IPS DF 6.9 (cell line): Measurements from ENCODE around the gene KLF16.
"Not testable (repeated sequence)": the region's sequence is repeated elsewhere in the genome, so short reads cannot be mapped to it uniquely, and the experiment has no call there.

Experiments used
- DNase-seq: peaks from one replicate; pipeline ENCODE4 v3.0.0-alpha.2; 2013; ENCODE audit warnings: low read depth, low spot score
- H3K27ac ChIP-seq: one replicate; pipeline ENCODE4 v1.5.1; 2013; ENCODE audit warnings: low read length, control low read depth
- H3K27me3 ChIP-seq: 2 replicates; pipeline ENCODE4 v1.6.1; 2013; ENCODE audit warnings: mild to moderate bottlenecking, low read length; ENCODE audit not compliant: control insufficient read depth, insufficient read depth
- H3K36me3 ChIP-seq: 2 replicates; pipeline ENCODE4 v1.6.1; 2013; ENCODE audit warnings: low read length; ENCODE audit not compliant: control insufficient read depth, insufficient read depth
- H3K4me1 ChIP-seq: 2 replicates; pipeline ENCODE4 v1.6.1; 2013; ENCODE audit warnings: low read length; ENCODE audit not compliant: control insufficient read depth, insufficient read depth
- H3K4me3 ChIP-seq: 2 replicates; pipeline ENCODE4 v1.5.1; 2013; ENCODE audit warnings: mild to moderate bottlenecking, low read length
- H3K9me3 ChIP-seq: 2 replicates; pipeline ENCODE4 v1.6.1; 2013; ENCODE audit warnings: low read length, inconsistent platforms; ENCODE audit not compliant: control insufficient read depth, insufficient read depth
- WGBS: extraction: QIAGEN DNeasy Blood & Tissue Kit; methylation state at CpG from one replicate; pipeline ENCODE4 v1.1.7; 2013; ENCODE audit warnings: mixed read lengths, missing lambda C conversion rate; ENCODE audit not compliant: insufficient read length, insufficient coverage; 5-methylcytosine and 5-hydroxymethylcytosine counted together

Gene KLF16

GRCh38 chr19:1877280-1877660 is 13.9 kb upstream of the KLF16 start:
- not testable (repeated sequence) for H3K4me1 ChIP-seq, H3K27me3 ChIP-seq, H3K4me3 ChIP-seq, DNase-seq, H3K27ac ChIP-seq, H3K9me3 ChIP-seq, H3K36me3 ChIP-seq
- no CpG with 5 or more reads among the region's 47 CpGs for WGBS

- no CpG with 5 or more reads among the region's 53 CpGs for WGBS
- not testable (repeated sequence) for DNase-seq, H3K27me3 ChIP-seq, H3K27ac ChIP-seq, H3K36me3 ChIP-seq, H3K9me3 ChIP-seq, H3K4me1 ChIP-seq
- H3K4me3 ChIP-seq, result peak overlapping the region; percentile 86; the same call in 1 of the 2 replicates
These were observed 13.3 kb upstream of the KLF16 start for GRCh38 chr19:1876496-1877279.

DNA sequence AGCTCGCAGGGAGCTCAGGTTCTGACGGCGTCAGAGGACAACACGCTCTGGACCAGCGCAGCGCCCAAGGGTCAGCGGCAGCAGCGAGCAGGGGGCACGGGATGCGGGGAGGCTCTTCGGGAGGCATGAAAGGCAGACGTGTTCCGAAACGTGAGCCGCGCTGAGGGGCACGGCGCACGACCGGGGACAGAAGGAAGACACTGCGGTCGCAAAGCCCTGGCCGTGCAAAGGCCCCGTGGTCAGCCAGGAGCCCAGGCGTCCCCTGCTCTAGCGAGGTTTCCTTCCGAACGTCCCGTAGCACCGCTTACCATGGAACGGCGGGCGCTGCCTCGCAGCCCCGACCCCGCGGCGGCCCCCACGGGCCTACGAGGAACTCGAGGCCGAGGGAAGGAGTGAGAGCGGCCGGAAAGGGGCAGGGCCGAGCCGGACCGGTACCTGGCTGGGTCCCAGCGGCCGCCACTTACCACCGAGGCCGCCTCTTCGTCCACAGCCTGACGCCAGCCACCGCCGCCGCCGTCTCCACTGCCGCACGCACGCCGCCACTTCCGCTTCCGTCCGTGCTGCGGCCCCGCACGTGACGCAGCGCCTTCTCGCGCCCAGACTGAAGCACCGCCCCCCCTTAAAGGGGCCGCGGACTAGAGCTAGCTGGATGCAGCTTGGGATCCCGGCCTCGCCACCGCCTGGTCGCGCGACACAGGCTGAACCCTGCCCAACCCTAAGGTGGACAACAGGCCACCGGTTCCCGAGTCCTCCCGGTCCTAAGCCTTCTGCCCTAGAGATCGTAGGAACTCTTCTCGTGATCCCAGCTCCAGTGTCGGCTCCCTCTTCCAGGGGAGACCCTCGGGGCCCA is 12.5 kb upstream of the KLF16 start:
- WGBS, result no CpG with 5 or more reads among the region's 87 CpGs
- Histone ChIP-seq H3K4me3 (peak overlapping the region; percentile 86), H3K27ac (no peak overlapping the region), H3K27me3 (no peaks in the 10 kb centered on the region), H3K4me1 (0 out of 2 replicates have a peak, but pooled peaks cover 3% of the 10 kb centered on the region), H3K9me3 (no peaks in the 10 kb centered on the region), H3K36me3 (peaks cover 7% of the 10 kb centered on the region; the same call in 1 of the 2 replicates)
- no peak for DNase-seq

GRCh38 chr19:1875265-1875645 is 11.9 kb upstream of the KLF16 start:
- WGBS, result no CpG with 5 or more reads among the region's 11 CpGs
- not testable (repeated sequence) for H3K27ac ChIP-seq, H3K27me3 ChIP-seq

DNA sequence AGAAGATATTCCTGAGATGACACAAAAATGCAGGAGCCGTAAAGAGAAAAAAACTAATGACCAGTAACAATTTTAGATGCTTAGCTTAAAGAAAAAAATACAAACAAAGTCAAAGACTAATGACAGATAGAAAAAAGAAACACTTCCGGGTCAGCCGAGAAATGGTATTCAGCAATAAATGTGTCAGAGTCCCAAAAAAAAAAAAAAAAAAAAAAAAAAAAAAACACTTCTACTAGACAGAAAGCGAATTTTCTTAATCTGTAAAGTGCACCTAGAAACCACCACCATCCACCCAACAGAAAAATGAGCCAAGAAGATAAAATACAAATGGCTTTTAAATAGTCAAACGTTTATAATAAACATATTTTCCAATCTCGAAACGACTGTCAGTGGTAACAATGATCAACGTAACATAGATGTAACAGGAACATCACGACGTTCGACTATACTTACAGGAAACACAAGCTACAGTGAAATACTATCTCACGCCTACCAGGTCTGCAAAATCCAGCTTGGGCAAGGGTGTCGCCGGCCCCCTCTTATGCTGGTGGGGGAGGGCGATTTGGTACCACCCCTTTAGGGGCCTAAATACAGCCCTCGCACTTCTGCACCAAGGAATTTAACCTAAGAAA is 11.3 kb upstream of the KLF16 start:
- no peak overlapping the region for H3K27ac ChIP-seq
- no peak for DNase-seq
- no CpG with 5 or more reads among the region's 16 CpGs for WGBS

More at GRCh38 chr19:1875265-1875645, 11.9 kb upstream of the KLF16 start:
- H3K9me3 ChIP-seq, H3K36me3 ChIP-seq, H3K4me1 ChIP-seq, DNase-seq: not testable (repeated sequence)
- H3K4me3 ChIP-seq, result peak overlapping the region; percentile 86

DNA sequence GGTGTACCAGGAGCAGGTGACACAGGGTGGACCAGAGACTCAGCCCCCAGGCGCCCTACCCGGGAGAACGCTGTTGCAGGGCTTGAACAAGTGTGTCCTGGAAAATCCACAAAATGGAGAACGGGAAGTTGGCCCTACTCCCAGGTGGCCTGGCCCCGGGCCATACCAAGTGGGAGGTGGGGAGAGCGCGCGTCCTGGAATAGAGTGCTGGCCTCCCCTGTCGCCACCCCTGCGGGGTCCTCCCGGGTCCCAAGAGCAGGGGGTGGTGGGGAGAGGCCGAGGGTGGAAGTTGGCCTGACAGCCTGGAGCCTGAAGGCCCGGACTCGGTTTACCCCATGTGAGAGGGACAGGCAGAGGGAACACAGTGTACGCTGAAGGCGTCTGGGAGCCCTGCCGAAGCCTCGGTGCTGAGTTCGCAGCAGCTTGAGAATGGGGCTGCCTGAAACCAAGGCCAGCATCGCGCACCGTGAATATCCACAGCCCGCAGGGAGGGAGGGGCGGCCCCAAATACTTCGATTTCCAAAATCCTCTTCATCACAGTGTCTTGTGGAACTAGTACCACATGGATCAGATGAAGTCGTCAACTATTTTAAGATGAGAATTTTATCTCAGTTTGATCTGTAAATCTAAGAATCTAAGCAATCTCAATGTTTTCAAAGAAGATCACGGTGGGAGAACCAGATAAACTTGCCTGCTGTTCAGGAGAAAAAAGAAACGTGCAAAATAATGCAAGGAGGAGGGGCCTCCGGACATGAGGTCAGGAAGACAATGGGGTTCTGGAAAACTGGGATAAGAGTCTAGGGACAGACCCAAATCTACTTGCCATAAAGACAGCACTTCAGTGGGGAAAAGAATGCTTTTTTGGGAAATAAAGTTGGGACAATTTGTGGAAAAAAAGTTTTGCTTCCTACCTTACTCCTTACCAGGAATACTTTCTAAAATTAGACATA is 10.4 kb upstream of the KLF16 start:
- no peak overlapping the region for H3K27ac ChIP-seq
- whole genome bisulfite sequencing, result no CpG with 5 or more reads among the region's 29 CpGs
- H3K4me1 ChIP-seq, result 0 out of 2 replicates have a peak, but pooled peaks cover 3% of the 10 kb centered on the region

More for the DNA sequence above, 11.3 kb upstream of the KLF16 start:
- Histone ChIP-seq H3K4me3 (peak overlapping the region; percentile 24; the same call in 1 of the 2 replicates), H3K36me3 (peaks cover 7% of the 10 kb centered on the region; the same call in 1 of the 2 replicates), H3K4me1 (0 out of 2 replicates have a peak, but pooled peaks cover 3% of the 10 kb centered on the region), H3K9me3 (no peaks in the 10 kb centered on the region), H3K27me3 (no peaks in the 10 kb centered on the region)

DNA sequence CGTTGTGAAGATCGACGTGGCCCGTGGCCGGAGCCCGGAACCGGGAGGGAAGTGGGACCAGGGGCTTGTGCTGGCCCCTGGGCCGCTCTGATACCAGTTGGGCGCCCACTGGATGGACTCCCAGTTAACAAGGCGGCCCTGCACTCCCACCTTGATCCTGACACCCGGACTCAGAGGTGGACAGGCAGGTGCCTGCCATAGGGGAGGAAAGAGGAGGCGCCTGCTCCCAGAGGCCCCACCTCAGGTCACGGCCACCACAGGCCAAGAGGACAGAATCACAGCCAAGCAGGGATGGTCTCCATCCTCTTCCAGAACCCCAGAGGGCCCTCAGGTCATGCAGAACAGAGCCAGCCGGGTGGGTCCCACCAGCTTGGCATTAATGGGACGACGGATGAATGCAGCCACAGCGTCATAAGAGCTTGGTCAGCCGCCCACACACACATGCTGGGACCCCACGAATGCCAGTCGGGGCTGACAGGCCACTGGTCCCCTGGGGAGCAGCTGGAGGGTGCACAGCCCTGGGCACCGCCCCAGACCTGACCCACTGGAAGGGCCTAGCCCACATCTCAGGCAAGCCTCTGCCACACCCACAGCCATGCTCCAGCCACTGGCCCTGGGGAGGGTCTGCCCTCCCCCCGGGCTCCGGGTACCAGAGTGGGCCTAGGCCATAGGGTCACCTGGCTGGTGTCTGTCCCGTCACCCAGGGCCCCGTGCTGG is 9.6 kb upstream of the KLF16 start:
- H3K9me3 ChIP-seq, result no peaks in the 10 kb centered on the region
- H3K27me3 ChIP-seq, result no peaks in the 10 kb centered on the region
- no CpG with 5 or more reads among the region's 25 CpGs for WGBS
- peaks cover 7% of the 10 kb centered on the region; the same call in 1 of the 2 replicates for H3K36me3 ChIP-seq
- no peak for DNase-seq
- H3K27ac ChIP-seq, result no peak overlapping the region
- H3K4me1 ChIP-seq, result 0 out of 2 replicates have a peak, but pooled peaks cover 3% of the 10 kb centered on the region
- H3K4me3 ChIP-seq, result no peak overlapping the region

More for the DNA sequence above, 10.4 kb upstream of the KLF16 start:
- no peak for DNase-seq
- Histone ChIP-seq H3K9me3 (no peaks in the 10 kb centered on the region), H3K4me3 (no peak overlapping the region), H3K27me3 (no peaks in the 10 kb centered on the region), H3K36me3 (peaks cover 7% of the 10 kb centered on the region; the same call in 1 of the 2 replicates)

- Histone ChIP-seq H3K4me3 (no peak overlapping the region), H3K36me3 (peaks cover 7% of the 10 kb centered on the region; the same call in 1 of the 2 replicates), H3K4me1 (0 out of 2 replicates have a peak, but pooled peaks cover 3% of the 10 kb centered on the region), H3K27me3 (no peaks in the 10 kb centered on the region), H3K27ac (no peak overlapping the region), H3K9me3 (no peaks in the 10 kb centered on the region)
- DNase-seq, result no peak
- no CpG with 5 or more reads among the region's 13 CpGs for WGBS
These were observed 8.3 kb upstream of the KLF16 start for GRCh38 chr19:1871630-1872029.

GRCh38 chr19:1871140-1871597 is 7.8 kb upstream of the KLF16 start:
- Histone ChIP-seq H3K27me3 (no peaks in the 10 kb centered on the region), H3K4me1 (0 out of 2 replicates have a peak, but pooled peaks cover 3% of the 10 kb centered on the region), H3K36me3 (peaks cover 7% of the 10 kb centered on the region; the same call in 1 of the 2 replicates), H3K4me3 (no peak overlapping the region; the same call in 1 of the 2 replicates), H3K27ac (no peak overlapping the region), H3K9me3 (no peaks in the 10 kb centered on the region)
- no CpG with 5 or more reads among the region's 15 CpGs for WGBS
- DNase-seq, result no peak
